ENCODE results near the gene POLR1E.
A peak's percentile ranks its signal among the peaks of the same experiment; 100 is the strongest.

The POLR1E gene, protein sequence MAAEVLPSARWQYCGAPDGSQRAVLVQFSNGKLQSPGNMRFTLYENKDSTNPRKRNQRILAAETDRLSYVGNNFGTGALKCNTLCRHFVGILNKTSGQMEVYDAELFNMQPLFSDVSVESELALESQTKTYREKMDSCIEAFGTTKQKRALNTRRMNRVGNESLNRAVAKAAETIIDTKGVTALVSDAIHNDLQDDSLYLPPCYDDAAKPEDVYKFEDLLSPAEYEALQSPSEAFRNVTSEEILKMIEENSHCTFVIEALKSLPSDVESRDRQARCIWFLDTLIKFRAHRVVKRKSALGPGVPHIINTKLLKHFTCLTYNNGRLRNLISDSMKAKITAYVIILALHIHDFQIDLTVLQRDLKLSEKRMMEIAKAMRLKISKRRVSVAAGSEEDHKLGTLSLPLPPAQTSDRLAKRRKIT

DNA sequence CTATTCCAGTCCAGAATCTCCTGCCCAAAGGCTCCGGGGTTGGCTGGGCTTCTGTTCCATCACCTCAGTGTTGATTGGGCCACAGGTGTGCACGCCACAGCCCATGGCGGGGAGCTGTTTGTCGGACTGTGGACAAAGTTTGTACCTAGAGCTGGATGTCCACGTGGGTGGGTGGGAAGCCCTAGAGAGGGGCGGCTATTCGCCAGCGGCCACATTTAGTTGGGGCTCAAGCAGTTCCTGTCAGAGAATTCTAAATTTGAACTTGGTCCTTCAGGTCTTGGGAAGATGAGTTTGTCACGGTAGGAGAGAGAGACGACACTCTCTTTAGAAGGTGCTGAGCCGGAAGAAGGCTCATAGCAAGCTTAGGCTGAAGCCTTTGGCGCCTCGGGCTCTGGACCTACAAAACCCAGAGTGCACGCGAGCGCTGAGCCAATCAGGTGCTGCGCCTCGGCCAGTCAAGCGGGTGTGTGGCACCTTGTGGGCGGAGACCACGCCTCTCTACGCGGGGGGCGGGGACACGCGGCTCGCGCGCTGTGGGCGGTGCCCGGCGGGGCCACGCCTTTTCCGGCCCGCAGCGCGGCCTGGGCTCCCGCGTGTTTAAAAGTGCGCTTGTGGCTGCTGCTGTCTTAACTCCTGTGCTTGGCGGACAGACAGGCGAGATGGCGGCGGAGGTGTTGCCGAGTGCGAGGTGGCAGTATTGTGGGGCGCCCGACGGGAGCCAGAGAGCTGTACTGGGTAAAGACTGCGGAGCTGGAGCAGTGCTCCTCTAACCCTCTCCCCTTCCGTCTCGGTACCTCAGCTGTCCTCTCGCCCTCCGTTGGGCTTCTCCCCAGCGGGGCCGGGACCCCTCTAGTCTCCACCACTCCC lies at the start of gene POLR1E:
TSS of gene POLR1E (plus strand) at position 560 of the 867 bp plus-strand sequence. CDS start at position 660, 100 bp downstream.
- Mint-ChIP-seq H3K27ac (peak within 1 kb of the TSS; percentile 86), H3K27me3 (peaks cover 6% of the 10 kb centered on the region), H3K4me1 (ENCODE audit: low read depth) (peaks cover 35% of the 10 kb centered on the region), H3K36me3 (ENCODE audit: low read depth) (peaks cover 40% of the 10 kb centered on the region), H3K9me3 (no peaks in the 10 kb centered on the region), H3K4me3 (peak within 1 kb of the TSS; percentile 92)
- intact Hi-C loops (cut with micrococcal nuclease): loop anchor here (1.0 to 5.0 kb wide), 4 partner anchors 20 to 267 kb away; partner anchors contain the start of genes GRHPR, TOMM5, TRMT10B and ZBTB5

DNA sequence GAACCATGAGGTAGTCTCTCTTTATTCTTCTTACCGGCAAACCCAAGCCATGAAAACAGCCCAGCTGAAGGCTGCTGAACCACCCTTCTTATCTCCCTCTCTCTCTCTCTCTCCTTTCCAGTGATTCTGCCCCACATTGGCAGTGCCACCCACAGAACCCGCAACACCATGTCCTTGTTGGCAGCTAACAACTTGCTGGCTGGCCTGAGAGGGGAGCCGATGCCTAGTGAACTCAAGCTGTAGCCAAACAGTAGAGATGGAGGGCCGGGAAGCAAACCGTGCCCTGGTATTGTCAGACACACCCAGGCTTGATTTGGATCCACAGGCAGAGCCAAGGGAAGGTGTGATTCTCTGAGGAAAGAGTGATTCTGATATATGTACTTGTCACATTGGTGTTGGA lies 49.2 kb upstream of the POLR1E start:
- intact Hi-C loops (cut with micrococcal nuclease): no loop called here
- no peaks in the 10 kb centered on the region for H3K9me3 Mint-ChIP-seq
- H3K4me3 Mint-ChIP-seq: no peak overlapping the region
- H3K27ac Mint-ChIP-seq: no peak overlapping the region
- H3K27me3 Mint-ChIP-seq: no peaks in the 10 kb centered on the region
- peaks cover 25% of the 10 kb centered on the region for H3K4me1 Mint-ChIP-seq (ENCODE audit: low read depth)
- peaks cover 95% of the 10 kb centered on the region for H3K36me3 Mint-ChIP-seq (ENCODE audit: low read depth)

DNA sequence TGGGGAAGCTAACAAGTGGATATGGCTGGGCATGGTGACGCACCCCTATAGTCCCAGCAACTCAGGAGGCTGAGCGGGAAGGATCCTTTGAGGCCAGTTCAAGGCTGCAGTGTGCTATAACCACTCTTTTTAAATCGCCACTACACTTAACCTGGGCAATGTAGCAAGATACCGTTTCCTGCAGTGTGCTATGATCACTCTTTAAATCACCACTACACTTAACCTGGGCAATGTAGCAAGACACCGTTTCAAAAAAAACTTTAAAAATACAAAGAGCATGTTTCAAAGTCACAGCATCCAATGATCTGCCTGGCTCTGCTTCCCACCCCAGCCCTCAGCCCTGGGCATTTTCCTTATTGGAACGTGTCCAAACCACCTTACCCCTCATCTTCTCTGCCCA lies 48.7 kb upstream of the POLR1E start:
- Mint-ChIP-seq H3K36me3 (ENCODE audit: low read depth) (peaks cover 95% of the 10 kb centered on the region), H3K27ac (no peak overlapping the region), H3K4me3 (no peak overlapping the region), H3K9me3 (no peaks in the 10 kb centered on the region), H3K27me3 (no peaks in the 10 kb centered on the region), H3K4me1 (ENCODE audit: low read depth) (peaks cover 24% of the 10 kb centered on the region)
- intact Hi-C loops (cut with micrococcal nuclease): no loop called here

GRCh38 chr9:37437621-37438020 lies 48.1 kb upstream of the POLR1E start:
- intact Hi-C loops (cut with micrococcal nuclease): no loop called here
- Mint-ChIP-seq H3K27ac (no peak overlapping the region), H3K4me1 (ENCODE audit: low read depth) (peaks cover 18% of the 10 kb centered on the region), H3K4me3 (no peak overlapping the region), H3K36me3 (ENCODE audit: low read depth) (peaks cover 96% of the 10 kb centered on the region), H3K9me3 (no peaks in the 10 kb centered on the region), H3K27me3 (no peaks in the 10 kb centered on the region)

GRCh38 chr9:37438359-37438758 lies 47.4 kb upstream of the POLR1E start:
- no peaks in the 10 kb centered on the region for H3K27me3 Mint-ChIP-seq
- H3K4me1 Mint-ChIP-seq (ENCODE audit: low read depth): peaks cover 10% of the 10 kb centered on the region
- intact Hi-C loops (cut with micrococcal nuclease): no loop called here
- peaks cover 89% of the 10 kb centered on the region for H3K36me3 Mint-ChIP-seq (ENCODE audit: low read depth)
- no peak overlapping the region for H3K27ac Mint-ChIP-seq
- no peak overlapping the region for H3K4me3 Mint-ChIP-seq
- no peaks in the 10 kb centered on the region for H3K9me3 Mint-ChIP-seq

DNA sequence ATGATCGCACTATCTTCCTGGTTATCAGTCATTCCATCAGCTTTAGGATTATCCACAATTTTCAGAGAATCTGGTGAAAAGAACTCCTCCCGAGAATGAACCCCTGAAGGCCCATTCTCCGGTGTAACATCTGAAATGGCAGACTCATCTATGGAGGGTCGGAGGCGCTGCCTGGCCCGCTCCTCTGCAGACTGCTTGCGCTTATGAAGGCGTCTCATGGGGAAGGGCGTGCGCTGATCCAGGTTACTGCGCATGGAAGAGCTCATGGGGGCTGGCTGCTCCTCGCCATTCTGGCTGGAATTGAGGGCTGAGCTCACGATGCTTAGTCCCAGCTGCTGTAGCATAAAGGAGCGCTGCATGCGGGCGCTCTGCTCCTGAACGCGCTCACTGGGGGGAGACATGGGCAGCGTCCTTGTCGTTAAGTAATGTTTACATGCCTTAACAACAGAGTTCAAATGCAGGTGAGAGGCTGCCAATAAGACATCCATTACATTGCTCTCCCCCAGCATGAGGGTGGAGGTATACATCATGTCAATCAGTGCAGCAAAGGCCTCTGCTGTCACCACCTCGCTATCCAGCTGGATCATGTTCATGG lies 43.9 kb upstream of the POLR1E start:
- Mint-ChIP-seq H3K4me3 (no peak overlapping the region), H3K9me3 (no peaks in the 10 kb centered on the region), H3K36me3 (ENCODE audit: low read depth) (peaks cover 75% of the 10 kb centered on the region), H3K4me1 (ENCODE audit: low read depth) (no peaks in the 10 kb centered on the region), H3K27ac (no peak overlapping the region), H3K27me3 (no peaks in the 10 kb centered on the region)
- intact Hi-C loops (cut with micrococcal nuclease): no loop called here

DNA sequence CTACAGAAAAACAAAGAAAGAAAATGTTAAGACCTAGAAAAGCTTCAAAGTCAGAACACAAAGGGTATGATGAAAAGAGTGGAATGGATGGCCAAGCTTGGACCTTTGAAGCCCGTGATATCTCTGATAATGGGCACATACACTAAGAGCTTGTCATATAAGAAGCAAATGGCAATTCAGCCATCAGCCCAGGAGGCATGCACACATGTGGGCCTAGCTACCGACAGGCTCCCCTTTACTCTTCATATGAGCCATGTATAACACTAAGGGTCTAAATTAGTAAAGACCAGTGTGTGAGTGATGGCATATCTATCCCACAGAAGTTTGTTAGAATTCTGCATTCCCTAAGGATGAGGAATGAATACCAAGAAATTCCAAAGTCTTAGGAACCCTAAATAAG lies 43.2 kb upstream of the POLR1E start:
- Mint-ChIP-seq H3K27ac (no peak overlapping the region), H3K4me3 (no peak overlapping the region), H3K27me3 (no peaks in the 10 kb centered on the region), H3K9me3 (no peaks in the 10 kb centered on the region), H3K4me1 (ENCODE audit: low read depth) (no peaks in the 10 kb centered on the region), H3K36me3 (ENCODE audit: low read depth) (peaks cover 68% of the 10 kb centered on the region)
- intact Hi-C loops (cut with micrococcal nuclease): no loop called here

GRCh38 chr9:37443566-37443965 lies 42.2 kb upstream of the POLR1E start:
- intact Hi-C loops (cut with micrococcal nuclease): no loop called here
- no peak overlapping the region for H3K4me3 Mint-ChIP-seq
- H3K27ac Mint-ChIP-seq: no peak overlapping the region
- H3K27me3 Mint-ChIP-seq: no peaks in the 10 kb centered on the region
- no peaks in the 10 kb centered on the region for H3K4me1 Mint-ChIP-seq (ENCODE audit: low read depth)
- peaks cover 58% of the 10 kb centered on the region for H3K36me3 Mint-ChIP-seq (ENCODE audit: low read depth)
- no peaks in the 10 kb centered on the region for H3K9me3 Mint-ChIP-seq

- H3K9me3 Mint-ChIP-seq: no peaks in the 10 kb centered on the region
- peaks cover 54% of the 10 kb centered on the region for H3K36me3 Mint-ChIP-seq (ENCODE audit: low read depth)
- no peaks in the 10 kb centered on the region for H3K27me3 Mint-ChIP-seq
- no peaks in the 10 kb centered on the region for H3K4me1 Mint-ChIP-seq (ENCODE audit: low read depth)
- H3K27ac Mint-ChIP-seq: no peak overlapping the region
- intact Hi-C loops (cut with micrococcal nuclease): no loop called here
- H3K4me3 Mint-ChIP-seq: no peak overlapping the region
Measured at GRCh38 chr9:37444890-37445289, 40.9 kb upstream of the POLR1E start.

DNA sequence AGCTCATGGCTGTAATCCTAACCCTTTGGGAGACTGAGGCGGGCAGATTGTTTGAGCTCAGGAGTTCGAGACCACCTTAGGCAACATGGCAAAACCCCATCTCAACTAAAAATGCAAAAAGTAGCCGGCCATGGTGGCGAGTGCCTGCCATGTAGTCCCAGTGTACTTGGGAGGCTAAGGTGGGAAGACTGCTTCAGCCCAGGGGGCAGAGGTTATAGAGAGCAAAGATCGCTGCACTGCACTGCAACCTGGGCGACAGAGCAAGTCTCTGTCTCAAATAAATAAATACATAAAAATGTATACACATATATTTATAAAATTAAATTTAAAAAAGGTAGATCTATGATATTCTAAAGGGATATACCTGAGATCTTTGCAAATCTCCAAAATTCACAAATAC lies 39.9 kb upstream of the POLR1E start:
- H3K36me3 Mint-ChIP-seq (ENCODE audit: low read depth): peaks cover 54% of the 10 kb centered on the region
- intact Hi-C loops (cut with micrococcal nuclease): no loop called here
- H3K4me1 Mint-ChIP-seq (ENCODE audit: low read depth): no peaks in the 10 kb centered on the region
- H3K27me3 Mint-ChIP-seq: no peaks in the 10 kb centered on the region
- H3K9me3 Mint-ChIP-seq: no peaks in the 10 kb centered on the region
- H3K4me3 Mint-ChIP-seq: no peak overlapping the region
- no peak overlapping the region for H3K27ac Mint-ChIP-seq

DNA sequence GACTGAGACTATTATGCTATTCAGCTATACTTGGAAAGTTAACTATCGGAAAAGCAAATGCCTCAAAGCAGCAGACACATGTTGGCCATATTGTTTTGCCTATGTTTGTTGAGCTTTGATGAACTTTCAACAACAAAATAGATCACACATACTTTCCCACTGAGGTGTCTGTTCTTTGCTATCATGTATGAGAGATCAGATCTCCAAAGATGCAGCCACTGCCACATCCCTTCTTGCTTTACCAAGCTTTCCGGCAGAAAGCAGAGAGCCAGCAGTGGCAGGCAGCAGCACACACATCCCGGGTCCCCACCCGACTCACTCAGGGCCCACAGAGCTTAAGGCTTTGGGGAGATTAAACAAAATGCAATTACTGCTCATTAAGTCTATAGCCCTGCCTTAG lies 39.3 kb upstream of the POLR1E start:
- H3K27ac Mint-ChIP-seq: no peak overlapping the region
- no peaks in the 10 kb centered on the region for H3K27me3 Mint-ChIP-seq
- H3K4me1 Mint-ChIP-seq (ENCODE audit: low read depth): no peaks in the 10 kb centered on the region
- H3K9me3 Mint-ChIP-seq: no peaks in the 10 kb centered on the region
- H3K36me3 Mint-ChIP-seq (ENCODE audit: low read depth): peaks cover 54% of the 10 kb centered on the region
- no peak overlapping the region for H3K4me3 Mint-ChIP-seq
- intact Hi-C loops (cut with micrococcal nuclease): no loop called here

- intact Hi-C loops (cut with micrococcal nuclease): no loop called here
- Mint-ChIP-seq H3K9me3 (no peaks in the 10 kb centered on the region), H3K27ac (no peak overlapping the region), H3K4me3 (no peak overlapping the region), H3K27me3 (no peaks in the 10 kb centered on the region), H3K4me1 (ENCODE audit: low read depth) (no peaks in the 10 kb centered on the region), H3K36me3 (ENCODE audit: low read depth) (peaks cover 47% of the 10 kb centered on the region)
Measured at GRCh38 chr9:37447111-37447510, 38.6 kb upstream of the POLR1E start.

DNA sequence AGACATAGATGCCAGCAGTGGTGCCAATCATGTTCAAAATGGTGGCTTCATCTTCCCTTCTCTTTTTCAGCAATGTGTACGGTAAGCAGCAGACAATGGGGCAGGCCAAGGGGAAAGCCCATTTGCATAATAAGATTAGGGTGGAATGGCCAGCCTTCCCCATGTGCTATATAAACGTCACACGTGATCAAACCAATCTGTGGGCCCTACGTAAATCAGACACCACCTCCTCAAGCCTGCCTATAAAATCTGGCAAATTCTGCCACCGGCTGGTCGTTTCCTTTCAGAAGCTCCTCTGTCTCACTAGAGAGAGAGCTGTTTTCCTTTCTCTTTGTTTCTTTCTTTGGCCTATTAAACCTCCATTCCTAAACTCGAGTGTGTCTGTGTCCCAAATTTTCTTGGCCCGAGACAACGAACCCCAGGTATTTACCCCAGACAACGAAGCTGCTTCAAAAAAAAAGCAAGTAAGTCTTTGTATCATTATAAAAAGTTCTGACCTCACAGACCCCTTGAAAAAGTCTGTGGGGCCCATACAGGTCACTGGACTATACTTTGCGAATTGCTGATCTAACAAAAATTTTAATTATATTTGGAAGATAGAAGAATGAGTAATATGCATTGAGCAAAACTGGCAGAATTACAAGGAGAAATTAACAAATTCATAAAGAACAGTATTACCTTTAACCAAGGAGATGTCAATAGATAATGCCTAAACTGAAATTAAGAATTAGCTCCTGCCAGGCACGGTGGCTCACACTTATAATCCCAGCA lies 35.7 kb upstream of the POLR1E start:
- Mint-ChIP-seq H3K27me3 (no peaks in the 10 kb centered on the region), H3K4me1 (ENCODE audit: low read depth) (peaks cover 1% of the 10 kb centered on the region), H3K4me3 (no peak overlapping the region), H3K9me3 (no peaks in the 10 kb centered on the region), H3K27ac (no peak overlapping the region), H3K36me3 (ENCODE audit: low read depth) (peaks cover 33% of the 10 kb centered on the region)
- intact Hi-C loops (cut with micrococcal nuclease): no loop called here
